GM12873 (cell line): Measurements from ENCODE around the gene ZNF385B.

Experiments used
- CTCF ChIP-seq: IDR thresholded peaks from 2 replicates; pipeline ENCODE4 v1.5.1; 2012; ENCODE audit warnings: low read depth, mild to moderate bottlenecking, moderate library complexity, low read length, control low read depth; ENCODE audit not compliant: insufficient read depth; ENCODE audit errors: missing control alignments

ZNF385B gene

GRCh38 chr2:179802051-179802882 lies 59.1 kb downstream of the ZNF385B start:
- TF ChIP-seq CTCF: no peak

- TF ChIP-seq CTCF: no peak
These were observed 60.6 kb downstream of the ZNF385B start for GRCh38 chr2:179800776-179801175.

GRCh38 chr2:179796213-179797007 lies 65.0 kb downstream of the ZNF385B start:
- no peak for TF ChIP-seq CTCF

GRCh38 chr2:179793902-179794301 lies 67.5 kb downstream of the ZNF385B start:
- no peak for TF ChIP-seq CTCF

GRCh38 chr2:179793238-179793637 lies 68.2 kb downstream of the ZNF385B start:
- no peak for TF ChIP-seq CTCF

GRCh38 chr2:179790235-179791217 lies 70.9 kb downstream of the ZNF385B start:
- no peak for TF ChIP-seq CTCF
